ENCODE measurements around the gene NLGN2.

The NLGN2 gene

GRCh38 chr17:7414837-7415236 lies 7.2 kb downstream of the NLGN2 start:
- no peak for DNase-seq

GRCh38 chr17:7415784-7416183 lies 8.1 kb downstream of the NLGN2 start:
- DNase-seq = no peak

- no peak for DNase-seq
These were observed 8.7 kb downstream of the NLGN2 start for GRCh38 chr17:7416323-7416722.

GRCh38 chr17:7417056-7417655 lies 9.5 kb downstream of the NLGN2 start:
- no peak for DNase-seq

GRCh38 chr17:7418472-7419152 lies 11.0 kb downstream of the NLGN2 start:
- DNase-seq = no peak

- DNase-seq = no peak
These were observed 12.4 kb downstream of the NLGN2 start, which contains the start of gene SPEM1 for GRCh38 chr17:7419819-7420610. Gene SPEM1, plus strand, starts transcription at chr17:7420324. Its CDS starts 61 bp downstream, at chr17:7420385.

GRCh38 chr17:7421186-7421585 lies 13.5 kb downstream of the NLGN2 start:
- no peak for DNase-seq

- no peak for DNase-seq
These were observed 16.0 kb downstream of the NLGN2 start for GRCh38 chr17:7423679-7424078.

GRCh38 chr17:7425316-7425715 lies 17.7 kb downstream of the NLGN2 start, which contains the start of gene SPEM2:
Gene SPEM2, plus strand, starts transcription at chr17:7425616. Its CDS starts 73 bp downstream, at chr17:7425689.
- no peak for DNase-seq

- no peak for DNase-seq
These were observed 18.1 kb downstream of the NLGN2 start for GRCh38 chr17:7425756-7426155.

- DNase-seq = no peak
These were observed 18.7 kb downstream of the NLGN2 start for GRCh38 chr17:7426203-7426863.

- DNase-seq = no peak
These were observed 19.3 kb downstream of the NLGN2 start for GRCh38 chr17:7426896-7427489.

GRCh38 chr17:7427549-7427948 lies 19.9 kb downstream of the NLGN2 start:
- DNase-seq = no peak

GRCh38 chr17:7428557-7428956 lies 20.9 kb downstream of the NLGN2 start, which contains the start of gene SPEM3:
Gene SPEM3, plus strand, starts transcription at chr17:7428857. Its CDS starts 46 bp downstream, at chr17:7428903.
- no peak for DNase-seq

GRCh38 chr17:7429722-7430121 lies 22.1 kb downstream of the NLGN2 start:
- no peak for DNase-seq

- DNase-seq = no peak
These were observed 23.6 kb downstream of the NLGN2 start for GRCh38 chr17:7431231-7431630.

- no peak for DNase-seq
These were observed 24.7 kb downstream of the NLGN2 start for GRCh38 chr17:7432296-7432695.

- peak; percentile 71 for DNase-seq
These were observed 28.3 kb downstream of the NLGN2 start for GRCh38 chr17:7435676-7436555.

GRCh38 chr17:7436556-7437368 lies 29.1 kb downstream of the NLGN2 start:
- peak; percentile 85 for DNase-seq

- DNase-seq = no peak
These were observed 29.8 kb downstream of the NLGN2 start for GRCh38 chr17:7437369-7437863.
